Stimulated activated CD4-positive, alpha-beta T cell treated with anti-CD3 and anti-CD28 coated beads, TNF-alpha, amount 100 ng/mL, for 48 hours (primary cell): Measurements from ENCODE around the gene CCDC63.
"Not testable (repeated sequence)": the region's sequence is repeated elsewhere in the genome, so short reads cannot be mapped to it uniquely, and the experiment has no call there.

ENCODE experiments used
- DNase-seq, 3 donors: peaks; one replicate each; pipeline ENCODE4 v3.0.0-alpha.2; 2020; ENCODE audit warnings: low read depth in 3 of 3

CCDC63 gene

GRCh38 chr12:110923192-110923591, 76.4 kb downstream of the CCDC63 start:
- DNase-seq: no peak

- no peak for DNase-seq
Observed at GRCh38 chr12:110923692-110924334, 77.0 kb downstream of the CCDC63 start.

- DNase-seq: no peak
Observed at GRCh38 chr12:110927546-110927945, 80.8 kb downstream of the CCDC63 start.

GRCh38 chr12:110928700-110929099, 81.9 kb downstream of the CCDC63 start:
- no peak for DNase-seq

GRCh38 chr12:110929818-110930217, 83.0 kb downstream of the CCDC63 start:
- no peak for DNase-seq

GRCh38 chr12:110930348-110931314, 83.8 kb downstream of the CCDC63 start:
- DNase-seq: no peak

- DNase-seq: no peak
Observed at GRCh38 chr12:110931315-110931728, 84.5 kb downstream of the CCDC63 start.

GRCh38 chr12:110932046-110932445, 85.3 kb downstream of the CCDC63 start:
- no peak for DNase-seq

GRCh38 chr12:110933326-110933974, 86.7 kb downstream of the CCDC63 start:
- no peak for DNase-seq

- DNase-seq: no peak
Observed at GRCh38 chr12:110934093-110934852, 87.5 kb downstream of the CCDC63 start.

GRCh38 chr12:110935588-110935987, 88.8 kb downstream of the CCDC63 start:
- DNase-seq: no peak

- no peak for DNase-seq
Observed at GRCh38 chr12:110936367-110937103, 89.7 kb downstream of the CCDC63 start.

GRCh38 chr12:110937104-110937641, 90.4 kb downstream of the CCDC63 start:
- DNase-seq: peak; percentile 17 to 28 (median 23)

- DNase-seq: no peak
Observed at GRCh38 chr12:110940296-110940695, 93.5 kb downstream of the CCDC63 start.

- no peak for DNase-seq
Observed at GRCh38 chr12:110940933-110941332, 94.1 kb downstream of the CCDC63 start.

GRCh38 chr12:110941391-110941790, 94.6 kb downstream of the CCDC63 start:
- no peak for DNase-seq

GRCh38 chr12:110943373-110943772, 96.6 kb downstream of the CCDC63 start:
- no peak for DNase-seq

- no peak for DNase-seq
Observed at GRCh38 chr12:110948041-110948440, 101.3 kb downstream of the CCDC63 start.

- DNase-seq: not testable (repeated sequence)
Observed at GRCh38 chr12:110950466-110950865, 103.7 kb downstream of the CCDC63 start.

GRCh38 chr12:110950867-110951266, 104.1 kb downstream of the CCDC63 start:
- DNase-seq: not testable (repeated sequence)
